NCI-H187 (cell line): Measurements from ENCODE around the gene F7.

Experiments
- DNase-seq, 2 experiments: peaks; one replicate each; lab custom pipeline; 2025; lab: John Stamatoyannopoulos, UW

Gene F7

DNA sequence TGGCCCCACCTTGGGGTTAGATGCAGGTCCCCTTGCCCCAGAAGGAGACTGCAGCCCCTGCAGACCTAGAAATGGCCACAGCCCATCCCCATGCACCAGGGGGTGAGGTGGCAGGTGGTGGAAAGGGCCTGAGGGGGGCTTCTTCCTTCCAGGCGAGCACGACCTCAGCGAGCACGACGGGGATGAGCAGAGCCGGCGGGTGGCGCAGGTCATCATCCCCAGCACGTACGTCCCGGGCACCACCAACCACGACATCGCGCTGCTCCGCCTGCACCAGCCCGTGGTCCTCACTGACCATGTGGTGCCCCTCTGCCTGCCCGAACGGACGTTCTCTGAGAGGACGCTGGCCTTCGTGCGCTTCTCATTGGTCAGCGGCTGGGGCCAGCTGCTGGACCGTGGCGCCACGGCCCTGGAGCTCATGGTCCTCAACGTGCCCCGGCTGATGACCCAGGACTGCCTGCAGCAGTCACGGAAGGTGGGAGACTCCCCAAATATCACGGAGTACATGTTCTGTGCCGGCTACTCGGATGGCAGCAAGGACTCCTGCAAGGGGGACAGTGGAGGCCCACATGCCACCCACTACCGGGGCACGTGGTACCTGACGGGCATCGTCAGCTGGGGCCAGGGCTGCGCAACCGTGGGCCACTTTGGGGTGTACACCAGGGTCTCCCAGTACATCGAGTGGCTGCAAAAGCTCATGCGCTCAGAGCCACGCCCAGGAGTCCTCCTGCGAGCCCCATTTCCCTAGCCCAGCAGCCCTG lies 12.8 kb downstream of the F7 start:
- DNase-seq, result no peak

DNA sequence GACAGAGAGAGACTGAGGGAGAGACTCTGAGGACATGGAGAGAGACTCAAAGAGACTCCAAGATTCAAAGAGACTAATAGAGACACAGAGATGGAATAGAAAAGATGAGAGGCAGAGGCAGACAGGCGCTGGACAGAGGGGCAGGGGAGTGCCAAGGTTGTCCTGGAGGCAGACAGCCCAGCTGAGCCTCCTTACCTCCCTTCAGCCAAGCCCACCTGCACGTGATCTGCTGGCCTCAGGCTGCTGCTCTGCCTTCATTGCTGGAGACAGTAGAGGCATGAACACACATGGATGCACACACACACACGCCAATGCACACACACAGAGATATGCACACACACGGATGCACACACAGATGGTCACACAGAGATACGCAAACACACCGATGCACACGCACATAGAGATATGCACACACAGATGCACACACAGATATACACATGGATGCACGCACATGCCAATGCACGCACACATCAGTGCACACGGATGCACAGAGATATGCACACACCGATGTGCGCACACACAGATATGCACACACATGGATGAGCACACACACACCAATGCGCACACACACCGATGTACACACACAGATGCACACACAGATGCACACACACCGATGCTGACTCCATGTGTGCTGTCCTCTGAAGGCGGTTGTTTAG lies 13.7 kb downstream of the F7 start:
- no peak for DNase-seq

DNA sequence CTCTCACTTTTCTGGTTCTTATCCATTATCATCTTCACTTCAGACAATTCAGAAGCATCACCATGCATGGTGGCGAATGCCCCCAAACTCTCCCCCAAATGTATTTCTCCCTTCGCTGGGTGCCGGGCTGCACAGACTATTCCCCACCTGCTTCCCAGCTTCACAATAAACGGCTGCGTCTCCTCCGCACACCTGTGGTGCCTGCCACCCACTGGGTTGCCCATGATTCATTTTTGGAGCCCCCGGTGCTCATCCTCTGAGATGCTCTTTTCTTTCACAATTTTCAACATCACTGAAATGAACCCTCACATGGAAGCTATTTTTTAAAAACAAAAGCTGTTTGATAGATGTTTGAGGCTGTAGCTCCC lies 14.2 kb downstream of the F7 start:
- DNase-seq, result no peak

GRCh38 chr13:113120300-113121182 lies 14.9 kb downstream of the F7 start:
- DNase-seq, result no peak

- no peak for DNase-seq
These were observed 15.8 kb downstream of the F7 start for GRCh38 chr13:113121183-113121927.

DNA sequence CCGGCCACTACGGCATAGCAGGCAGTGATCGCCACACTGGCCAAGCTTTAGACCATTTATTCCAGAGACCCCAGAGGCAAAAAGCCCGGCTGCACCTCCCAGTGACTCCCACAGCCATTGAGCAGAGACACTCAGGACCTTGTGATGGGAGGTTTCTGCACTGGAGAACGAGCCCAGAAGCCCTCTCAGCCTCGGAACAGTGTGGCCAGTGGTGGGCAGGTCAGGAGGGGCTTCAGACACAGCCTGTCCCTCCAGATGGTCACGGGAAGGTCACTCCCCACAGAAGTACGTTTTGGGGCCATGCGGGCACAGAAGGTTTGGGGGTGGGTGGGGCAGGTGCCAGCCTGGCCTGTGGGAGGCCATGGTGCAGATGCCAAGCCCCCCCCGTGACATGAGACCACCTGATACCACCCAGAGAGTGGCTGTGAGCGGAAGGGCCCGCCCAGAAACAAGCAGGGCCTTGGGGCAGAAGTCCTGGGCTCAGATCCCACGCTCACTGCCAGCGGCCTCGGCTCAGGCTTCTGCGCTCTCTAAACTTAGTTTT lies 16.4 kb downstream of the F7 start:
- DNase-seq, result no peak

DNA sequence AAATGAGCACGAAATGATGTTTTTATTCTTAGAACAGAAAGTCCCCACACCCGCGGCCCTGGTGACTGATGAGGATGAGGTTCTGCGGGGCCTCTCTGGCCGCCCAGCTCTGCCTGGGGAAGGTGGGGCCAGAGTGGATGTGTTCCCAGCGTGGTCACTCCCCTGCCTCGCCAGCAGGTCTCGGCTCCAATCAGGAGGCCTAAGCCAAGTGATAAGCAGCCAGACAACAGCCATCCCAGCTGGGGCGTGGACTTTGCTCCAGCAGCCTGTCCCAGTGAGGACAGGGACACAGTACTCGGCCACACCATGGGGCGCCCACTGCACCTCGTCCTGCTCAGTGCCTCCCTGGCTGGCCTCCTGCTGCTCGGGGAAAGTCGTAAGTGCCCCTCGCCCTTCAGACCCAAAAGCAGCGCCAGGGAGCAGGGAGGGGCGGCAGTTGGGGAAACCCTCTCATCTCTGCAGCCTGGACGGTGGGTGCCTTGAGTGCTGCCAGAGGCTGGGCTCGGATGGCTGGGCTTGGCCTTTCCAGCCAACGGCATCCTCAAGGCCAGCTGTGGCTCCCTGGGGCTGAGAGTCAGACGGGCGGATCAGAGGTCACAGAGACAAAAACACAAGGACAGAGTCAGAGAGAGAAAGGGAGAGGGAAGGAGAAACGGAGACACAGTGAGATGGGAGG lies 17.1 kb downstream of the F7 start, which contains the start of gene F10:
Gene F10, plus strand, starts transcription at position 250 of the 676 bp plus-strand sequence. Its CDS starts 57 bp downstream, at position 307.
- no peak for DNase-seq

DNA sequence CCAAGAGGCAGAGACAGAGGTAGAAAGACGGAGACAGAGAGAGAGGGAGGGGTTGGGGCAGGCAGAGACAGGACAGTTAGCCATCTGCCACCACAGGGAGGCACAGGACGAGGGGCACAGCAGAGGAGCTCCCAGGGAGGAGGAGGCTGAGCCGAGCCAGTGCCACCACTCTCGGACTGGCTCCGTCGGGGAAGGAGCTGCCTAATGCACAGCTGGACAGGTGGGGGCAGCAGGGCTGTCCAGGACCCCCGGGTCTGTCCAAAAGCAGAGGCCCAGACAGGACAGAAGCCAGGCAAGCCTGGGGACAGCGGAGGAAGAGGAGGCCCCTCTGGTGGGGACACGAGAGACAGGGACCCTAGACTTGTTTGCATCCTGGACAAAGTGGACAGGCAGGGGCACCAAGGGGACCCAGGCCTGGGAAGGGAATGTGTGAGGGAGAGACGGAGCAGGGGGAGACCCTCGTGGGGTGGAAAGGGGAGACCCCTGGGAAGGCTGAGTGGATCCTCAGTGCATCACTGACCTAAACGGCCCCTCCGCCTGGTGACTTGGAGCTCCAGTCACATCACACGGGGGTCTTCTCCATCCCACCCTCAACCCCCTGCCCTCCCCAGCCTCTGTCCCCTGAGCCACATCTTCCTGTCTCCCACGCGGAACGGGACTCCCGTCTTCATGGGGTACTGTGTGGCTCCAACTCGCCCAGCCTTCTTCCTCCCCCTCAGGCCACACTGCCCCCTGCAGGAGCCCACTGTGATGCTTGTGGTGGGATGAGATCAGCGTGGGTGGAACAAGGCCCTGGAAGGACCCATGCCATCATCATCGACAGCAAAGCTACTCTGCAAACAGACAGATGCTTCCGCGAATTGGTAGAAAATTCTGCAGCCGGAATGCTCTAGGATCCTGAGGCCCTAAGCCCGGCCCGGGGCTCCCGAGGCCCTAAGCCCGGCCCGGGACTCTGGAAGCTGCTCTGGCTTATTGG lies 17.9 kb downstream of the F7 start:
- DNase-seq, result no peak

DNA sequence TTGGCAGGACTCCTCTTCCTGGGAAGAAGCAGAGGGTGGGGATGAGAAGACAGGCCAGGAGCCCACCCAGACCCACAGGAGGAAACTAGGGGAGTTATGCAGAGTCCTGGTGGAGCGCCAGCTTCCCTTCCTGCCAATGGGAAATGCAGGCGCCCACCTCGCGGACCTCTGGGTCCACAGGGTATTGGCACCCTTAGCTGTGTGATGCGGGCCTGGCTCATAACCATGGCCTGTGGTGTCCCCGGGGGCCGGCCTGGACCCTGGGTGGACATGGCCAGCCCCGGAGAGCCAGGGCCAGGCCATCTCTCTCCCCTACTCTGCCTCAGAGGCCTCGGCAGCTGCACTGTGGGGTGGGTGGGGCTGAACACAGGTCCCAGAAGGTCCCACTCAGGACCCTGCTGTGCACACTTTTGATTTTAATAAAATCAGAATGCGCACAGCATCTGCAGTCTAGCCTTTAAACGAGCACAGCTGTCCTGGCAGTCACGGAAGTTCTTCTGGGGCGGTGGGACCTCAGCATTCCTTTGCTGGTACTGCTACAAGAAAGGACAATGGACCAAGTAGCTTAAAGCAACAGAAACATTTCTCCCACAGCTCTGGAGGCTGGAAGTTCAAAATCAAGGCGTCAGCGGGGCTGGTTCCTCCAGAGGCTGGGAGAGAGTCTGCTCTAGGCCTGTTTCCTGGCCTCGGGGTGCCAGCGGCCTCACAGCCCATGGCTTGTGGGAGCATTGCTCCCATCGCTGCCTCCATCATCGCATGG lies 18.8 kb downstream of the F7 start:
- no peak for DNase-seq

DNA sequence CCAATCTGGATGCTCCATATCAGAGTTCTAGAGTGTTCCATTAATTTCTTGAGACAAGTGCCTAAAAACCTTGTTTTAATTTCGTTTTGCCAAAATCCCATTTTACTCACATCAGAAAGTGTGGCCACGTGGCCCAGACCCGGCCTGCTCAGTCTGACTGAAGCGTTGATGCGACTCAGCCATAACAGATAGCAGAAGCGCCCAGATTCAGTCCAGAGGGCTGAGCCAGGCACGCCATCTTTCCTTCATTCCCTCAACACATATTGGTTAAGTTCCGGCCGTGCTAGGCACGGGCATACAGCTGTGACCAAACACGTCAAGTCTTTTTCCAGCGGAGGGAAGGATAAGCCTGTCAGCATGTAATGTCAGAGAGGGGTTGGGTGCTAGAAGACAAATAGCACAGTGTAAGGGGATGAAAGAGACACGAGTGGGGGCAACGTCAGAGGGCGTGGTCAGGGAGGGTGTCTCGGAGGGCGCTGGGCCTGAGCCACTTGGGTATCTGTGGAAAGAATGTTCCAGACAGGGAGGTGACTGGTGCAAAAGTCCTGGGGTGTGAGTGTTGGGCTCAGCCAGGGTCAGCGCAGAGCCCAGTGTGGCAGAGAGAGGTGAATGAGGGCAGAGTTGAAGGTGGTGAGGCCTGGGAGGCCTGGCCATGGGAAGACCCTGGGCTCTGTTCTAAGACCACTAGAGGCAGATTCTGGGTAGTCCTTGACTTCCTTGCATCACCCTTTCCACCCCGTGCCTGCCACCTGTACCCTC lies 20.1 kb downstream of the F7 start:
- DNase-seq, result no peak

DNA sequence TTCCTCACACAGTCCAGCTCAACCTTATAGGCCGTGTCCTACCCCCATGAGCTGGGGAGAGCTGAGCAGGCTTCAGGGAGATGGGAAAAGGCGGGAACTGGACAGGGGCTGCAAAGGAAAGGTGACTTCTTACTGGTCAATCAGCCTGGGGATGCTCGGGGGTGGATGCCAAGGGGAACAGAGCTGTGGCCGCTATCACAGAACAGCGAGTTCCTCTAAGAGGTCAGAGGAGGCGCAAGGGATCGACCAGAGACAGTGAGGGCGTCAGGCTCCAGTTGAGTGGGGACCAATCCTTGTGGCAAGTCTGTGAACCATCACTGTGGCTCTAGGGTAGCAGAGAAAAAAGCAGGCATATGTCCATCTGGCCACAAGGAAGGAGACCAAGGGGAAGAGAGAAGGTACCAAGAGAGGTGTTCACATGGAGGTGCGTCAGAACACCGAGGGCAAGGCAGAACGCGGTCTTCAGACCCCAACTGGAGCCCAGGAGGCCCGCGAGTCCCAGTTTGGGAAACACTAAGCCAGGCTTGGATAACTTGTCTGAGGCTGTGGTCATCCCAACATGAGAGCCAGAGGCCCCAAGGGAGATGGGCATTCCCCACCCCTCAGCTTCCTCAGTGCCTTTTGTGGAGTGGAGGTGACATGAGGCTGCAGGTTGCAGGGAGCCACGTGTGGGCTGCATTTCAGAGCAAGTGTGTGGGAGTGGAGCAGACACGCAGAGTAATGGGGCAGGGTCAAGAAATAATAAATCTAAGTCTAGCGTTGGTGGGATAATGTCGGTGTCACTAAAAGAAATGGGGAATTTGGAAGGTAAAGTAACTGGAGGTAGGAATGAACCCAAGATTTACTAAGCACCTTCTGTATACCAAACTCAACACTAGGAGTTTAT lies 20.9 kb downstream of the F7 start:
- no peak for DNase-seq

DNA sequence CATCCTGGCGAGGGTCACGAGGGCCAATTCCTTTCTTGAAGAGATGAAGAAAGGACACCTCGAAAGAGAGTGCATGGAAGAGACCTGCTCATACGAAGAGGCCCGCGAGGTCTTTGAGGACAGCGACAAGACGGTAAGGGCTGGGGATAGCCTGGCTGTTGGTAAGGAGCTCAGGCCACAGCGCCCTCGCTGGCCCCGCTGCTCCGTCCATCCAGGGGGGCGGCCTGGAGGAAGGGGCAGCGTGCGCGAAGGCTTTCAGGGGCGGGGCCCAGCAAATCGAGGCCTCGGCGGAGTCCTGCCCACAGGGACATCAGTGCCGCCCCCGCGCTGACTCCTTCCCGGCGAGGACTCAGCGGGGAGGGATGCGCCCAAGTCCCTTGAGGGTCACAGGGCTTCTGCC lies 23.9 kb downstream of the F7 start:
- no peak for DNase-seq

- DNase-seq, result no peak
These were observed 24.5 kb downstream of the F7 start for GRCh38 chr13:113129921-113130750.

DNA sequence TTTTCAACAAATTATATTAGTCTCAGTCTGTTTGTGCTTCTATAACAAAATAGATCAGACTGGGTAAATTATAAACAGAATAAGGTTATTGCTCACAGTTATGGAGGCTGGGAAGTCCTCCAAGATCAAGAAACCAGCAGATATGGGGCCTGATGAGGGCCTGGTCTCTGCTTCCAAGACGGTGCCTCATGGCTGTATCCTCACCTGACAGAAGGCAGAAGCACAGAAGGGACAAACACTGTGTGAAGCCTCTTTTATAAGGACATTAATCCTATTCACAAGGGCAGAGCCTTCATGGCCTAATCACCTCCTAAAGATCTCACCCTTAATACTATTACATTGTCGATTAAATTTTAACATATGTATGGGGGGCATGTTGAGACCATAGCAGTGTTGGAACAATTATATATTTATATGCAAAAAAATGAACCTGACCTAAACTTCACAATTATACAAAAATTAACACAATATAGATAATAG lies 29.7 kb downstream of the F7 start:
- DNase-seq, result no peak

DNA sequence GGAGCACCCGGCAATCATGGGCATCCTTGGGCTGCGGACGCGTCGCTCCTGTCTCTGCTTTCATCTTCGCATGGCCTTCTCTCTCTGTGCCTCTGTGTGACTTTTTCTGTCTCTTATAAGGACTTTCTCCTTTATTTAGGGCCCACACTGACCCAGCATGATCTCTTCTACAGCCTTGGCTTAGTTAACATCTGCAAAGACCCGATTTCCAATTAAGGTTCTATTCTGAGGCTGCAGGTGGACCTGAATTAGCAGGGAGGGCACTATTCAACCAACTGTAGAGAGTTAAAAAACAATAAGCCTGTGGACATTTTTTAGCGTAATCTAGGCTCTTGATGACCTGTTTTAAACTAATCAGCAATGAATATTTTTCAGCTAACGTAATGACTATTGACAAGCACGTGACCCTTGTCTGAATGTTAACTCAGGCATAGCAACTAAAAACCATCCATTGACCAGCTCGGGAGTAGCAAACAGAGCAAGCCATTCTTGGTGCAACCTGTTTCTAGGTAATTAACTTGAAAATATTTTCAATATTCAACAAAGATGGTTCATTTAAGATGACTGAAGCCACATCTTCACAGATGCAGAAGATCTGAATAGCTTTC lies 32.2 kb downstream of the F7 start:
- DNase-seq, result no peak
